ENCODE results near the gene PTPRC.

DNA sequence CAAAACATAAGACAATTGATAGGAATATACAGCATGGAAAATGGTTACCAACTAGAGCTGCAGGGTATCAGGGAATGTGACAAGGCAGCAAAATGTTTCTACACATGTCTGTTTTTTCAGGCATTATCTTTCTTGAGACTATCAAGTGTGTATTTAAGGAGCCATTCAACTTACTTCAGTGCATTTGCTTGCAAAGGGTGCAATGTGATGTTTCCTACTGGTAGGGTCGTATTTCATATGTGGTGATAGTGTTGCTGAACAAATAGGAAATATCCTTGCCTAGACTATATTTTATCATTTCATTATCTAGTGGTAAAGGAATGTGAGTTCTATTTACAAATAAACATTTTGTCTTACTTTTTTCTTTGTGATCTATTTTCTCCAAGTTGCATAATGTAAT is 42.4 kb downstream of the PTPRC start:
- TF ChIP-seq, protein P1, sequence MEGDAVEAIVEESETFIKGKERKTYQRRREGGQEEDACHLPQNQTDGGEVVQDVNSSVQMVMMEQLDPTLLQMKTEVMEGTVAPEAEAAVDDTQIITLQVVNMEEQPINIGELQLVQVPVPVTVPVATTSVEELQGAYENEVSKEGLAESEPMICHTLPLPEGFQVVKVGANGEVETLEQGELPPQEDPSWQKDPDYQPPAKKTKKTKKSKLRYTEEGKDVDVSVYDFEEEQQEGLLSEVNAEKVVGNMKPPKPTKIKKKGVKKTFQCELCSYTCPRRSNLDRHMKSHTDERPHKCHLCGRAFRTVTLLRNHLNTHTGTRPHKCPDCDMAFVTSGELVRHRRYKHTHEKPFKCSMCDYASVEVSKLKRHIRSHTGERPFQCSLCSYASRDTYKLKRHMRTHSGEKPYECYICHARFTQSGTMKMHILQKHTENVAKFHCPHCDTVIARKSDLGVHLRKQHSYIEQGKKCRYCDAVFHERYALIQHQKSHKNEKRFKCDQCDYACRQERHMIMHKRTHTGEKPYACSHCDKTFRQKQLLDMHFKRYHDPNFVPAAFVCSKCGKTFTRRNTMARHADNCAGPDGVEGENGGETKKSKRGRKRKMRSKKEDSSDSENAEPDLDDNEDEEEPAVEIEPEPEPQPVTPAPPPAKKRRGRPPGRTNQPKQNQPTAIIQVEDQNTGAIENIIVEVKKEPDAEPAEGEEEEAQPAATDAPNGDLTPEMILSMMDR (conservative IDR thresholded peaks at IDR 0.05; ENCODE audit: low read length): no peak
- TF ChIP-seq EZH2phosphoT487 (IDR thresholded peaks at IDR 0.05; ENCODE audit: borderline replicate concordance, low read depth, low read length): no peak

Data from OCI-LY7 (cell line).